ENCODE results near the gene TYRP1. TPM values are rescaled to one million over a fixed set of nuclear protein-coding genes. Genes with fewer than 3 reads are reported as not detected.

TYRP1 gene
- total and polyA plus RNA-seq, 11 donors, result 12.7 to 122 (median 71.3) TPM

DNA sequence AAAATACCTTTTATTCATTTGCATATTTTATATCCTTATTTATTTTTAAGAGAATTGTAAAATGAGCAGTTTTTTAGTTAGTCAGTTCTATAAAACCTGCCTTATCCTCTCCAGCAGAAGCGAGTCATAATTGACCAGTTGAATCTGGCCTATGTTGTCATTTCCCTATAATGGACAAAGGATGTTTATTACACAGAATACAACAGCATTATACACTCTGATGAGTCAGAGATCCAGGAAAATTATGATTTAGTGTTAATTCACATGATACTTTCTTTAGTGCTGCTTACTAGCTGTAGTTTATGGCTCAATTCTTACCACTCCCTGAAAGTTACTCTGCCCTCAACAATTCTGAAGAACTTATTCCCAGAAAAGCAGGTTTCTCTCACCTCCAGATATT is 54.8 kb downstream of the TYRP1 start:
- Histone ChIP-seq H3K4me1 (no peaks in the 10 kb centered on the region), H3K27me3 (no peaks in the 10 kb centered on the region), H3K36me3 (no peaks in the 10 kb centered on the region), H3K27ac (no peak overlapping the region), H3K9me3 (no peaks in the 10 kb centered on the region), H3K4me3 (no peak overlapping the region)
- TF ChIP-seq, protein P1, sequence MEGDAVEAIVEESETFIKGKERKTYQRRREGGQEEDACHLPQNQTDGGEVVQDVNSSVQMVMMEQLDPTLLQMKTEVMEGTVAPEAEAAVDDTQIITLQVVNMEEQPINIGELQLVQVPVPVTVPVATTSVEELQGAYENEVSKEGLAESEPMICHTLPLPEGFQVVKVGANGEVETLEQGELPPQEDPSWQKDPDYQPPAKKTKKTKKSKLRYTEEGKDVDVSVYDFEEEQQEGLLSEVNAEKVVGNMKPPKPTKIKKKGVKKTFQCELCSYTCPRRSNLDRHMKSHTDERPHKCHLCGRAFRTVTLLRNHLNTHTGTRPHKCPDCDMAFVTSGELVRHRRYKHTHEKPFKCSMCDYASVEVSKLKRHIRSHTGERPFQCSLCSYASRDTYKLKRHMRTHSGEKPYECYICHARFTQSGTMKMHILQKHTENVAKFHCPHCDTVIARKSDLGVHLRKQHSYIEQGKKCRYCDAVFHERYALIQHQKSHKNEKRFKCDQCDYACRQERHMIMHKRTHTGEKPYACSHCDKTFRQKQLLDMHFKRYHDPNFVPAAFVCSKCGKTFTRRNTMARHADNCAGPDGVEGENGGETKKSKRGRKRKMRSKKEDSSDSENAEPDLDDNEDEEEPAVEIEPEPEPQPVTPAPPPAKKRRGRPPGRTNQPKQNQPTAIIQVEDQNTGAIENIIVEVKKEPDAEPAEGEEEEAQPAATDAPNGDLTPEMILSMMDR (IDR thresholded peaks at IDR 0.05), result no peak
- no peak for TF ChIP-seq POLR2A (IDR thresholded peaks at IDR 0.05)
- DNase-seq (no peak), ATAC-seq (no peak)
- WGBS, 4 donors, result 74 to 89% (median 79%) methylated on average over 1 of the region's 1 CpG
- intact Hi-C loops (cut with DNase I), result no loop called here

DNA sequence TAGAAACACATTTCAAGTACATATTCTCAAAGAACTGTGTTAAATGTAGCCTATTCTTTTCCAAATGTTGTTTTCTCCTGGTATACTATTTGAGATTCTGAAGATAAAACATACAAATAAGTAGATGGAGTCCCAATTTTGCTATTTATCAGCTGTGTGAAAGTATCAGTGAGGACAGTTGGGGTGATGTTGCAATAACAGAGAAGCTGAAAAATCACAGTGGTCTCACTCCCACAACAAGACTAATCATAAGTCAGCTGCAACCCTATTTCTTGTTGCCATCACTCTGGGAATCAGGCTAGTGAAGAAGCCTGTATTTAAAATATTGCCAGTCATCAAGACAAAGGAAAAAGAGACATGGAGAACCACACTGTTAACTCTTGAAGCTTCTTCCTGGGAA is 55.8 kb downstream of the TYRP1 start:
- intact Hi-C loops (cut with DNase I), result no loop called here
- Histone ChIP-seq H3K27ac (no peak overlapping the region), H3K4me3 (no peak overlapping the region), H3K36me3 (no peaks in the 10 kb centered on the region), H3K4me1 (no peaks in the 10 kb centered on the region), H3K9me3 (no peaks in the 10 kb centered on the region), H3K27me3 (no peaks in the 10 kb centered on the region)
- DNase-seq (no peak), ATAC-seq (no peak)
- TF ChIP-seq, protein P1 (IDR thresholded peaks at IDR 0.05), result no peak
- no peak for TF ChIP-seq POLR2A (IDR thresholded peaks at IDR 0.05)

DNA sequence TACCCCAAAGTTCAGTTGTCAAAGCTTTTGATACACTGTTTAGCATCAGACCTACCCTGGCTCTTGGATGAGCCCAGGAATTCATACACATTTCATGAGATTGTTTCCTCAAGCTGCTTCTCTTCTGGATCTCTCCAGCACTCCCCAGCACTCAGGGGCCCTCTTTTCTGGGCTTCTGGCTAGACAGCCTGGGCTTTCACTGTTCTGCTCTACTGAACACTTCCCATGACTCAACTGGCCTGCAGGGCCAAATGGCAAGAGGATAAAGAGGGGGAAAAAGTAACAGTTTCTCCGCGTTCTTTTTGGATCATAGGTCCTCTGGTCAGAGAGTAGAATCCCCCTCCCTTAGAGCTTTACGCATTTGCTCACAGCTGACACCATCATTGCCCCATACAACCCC is 60.7 kb downstream of the TYRP1 start:
- 89 to 92% (median 91%) methylated on average over 3 of the region's 3 CpGs for WGBS, 4 donors
- intact Hi-C loops (cut with DNase I), result loop anchor here in 1 of 10 donors (10.0 kb wide), 1 partner anchor 61 kb away; no protein-coding TSS in a partner anchor
- ATAC-seq, result no peak

DNA sequence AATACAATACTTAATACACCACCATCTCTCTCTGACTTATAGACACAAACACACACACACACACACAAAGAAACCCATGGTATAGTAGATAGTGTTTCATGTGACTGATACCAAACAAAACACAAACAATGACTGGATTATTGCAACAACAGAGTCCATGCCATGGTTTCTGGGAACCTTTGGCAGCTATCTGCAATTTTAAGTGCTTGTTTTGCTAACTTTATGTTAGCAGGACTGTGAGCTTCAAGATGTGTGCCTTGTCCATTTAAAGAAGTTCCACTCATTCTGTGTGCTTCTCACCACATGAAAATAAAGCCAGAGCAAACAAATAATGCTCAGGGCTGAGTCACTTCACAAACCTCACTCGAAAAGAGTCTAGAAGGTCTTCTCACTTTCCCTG is 66.6 kb downstream of the TYRP1 start:
- no peak for DNase-seq
- no peaks in the 10 kb centered on the region for H3K4me1 ChIP-seq
- ATAC-seq, result no peak
- no peaks in the 10 kb centered on the region for H3K36me3 ChIP-seq
- intact Hi-C loops (cut with DNase I), result loop anchor here in 1 of 10 donors (10.0 kb wide), 1 partner anchor 55 kb away; no protein-coding TSS in a partner anchor
- H3K27me3 ChIP-seq, result no peaks in the 10 kb centered on the region
- TF ChIP-seq POLR2A (IDR thresholded peaks at IDR 0.05), result no peak
- TF ChIP-seq, protein P1 (IDR thresholded peaks at IDR 0.05), result no peak
- no peak overlapping the region for H3K4me3 ChIP-seq
- H3K27ac ChIP-seq, result no peak overlapping the region
- no peaks in the 10 kb centered on the region for H3K9me3 ChIP-seq
- WGBS, 4 donors, result 79 to 88% (median 86%) methylated on average over 1 of the region's 1 CpG

More for the DNA sequence above, 60.7 kb downstream of the TYRP1 start:
- DNase-seq, result no peak
- Histone ChIP-seq H3K27me3 (no peaks in the 10 kb centered on the region), H3K4me1 (no peaks in the 10 kb centered on the region), H3K36me3 (no peaks in the 10 kb centered on the region), H3K4me3 (no peak overlapping the region), H3K27ac (no peak overlapping the region), H3K9me3 (no peaks in the 10 kb centered on the region)
- no peak for TF ChIP-seq POLR2A (IDR thresholded peaks at IDR 0.05)
- TF ChIP-seq, protein P1 (IDR thresholded peaks at IDR 0.05), result no peak

Other genes with a start within 250 kb of the TYRP1 start
- 1 to 10 TPM; 1.7 to 5.7 (median 3.0) TPM for gene LURAP1L, start 81.6 kb downstream of the TYRP1 start, total RNA-seq
- 1 to 10 TPM; 1.4 to 2.9 TPM for gene LURAP1L, start 81.6 kb downstream of the TYRP1 start, polyA plus RNA-seq